Mesenteric fat pad (tissue), 1 donor: ENCODE results near the gene OBSL1. TPM values are rescaled to one million over a fixed set of nuclear protein-coding genes. Genes with fewer than 3 reads are reported as not detected.

ENCODE experiments used
- DNase-seq: peaks from one replicate; pipeline ENCODE4 v3.0.0-alpha.2; 2020; ENCODE audit warnings: low spot score
- total RNA-seq: library from RNA; stranded (reverse); fragmentation: NEBNext Ultra II Directional; extraction: Animal tissue kit (Norgen Biotek cat#: 25700); gene quantifications from one replicate; pipeline ENCODE4 v1.2.1, GENCODE V29; 2021
- donor health status: DM: yes; HTN: yes; CAD: no.

The OBSL1 gene
- total RNA-seq, 1 donor from 2014 or later = 61.5 TPM

- no peak for DNase-seq
Observed at GRCh38 chr2:219515874-219516629, 55.3 kb downstream of the OBSL1 start.

- DNase-seq = no peak
Observed at GRCh38 chr2:219514836-219515235, 56.5 kb downstream of the OBSL1 start.

- DNase-seq = no peak
Observed at GRCh38 chr2:219514196-219514761, 57.1 kb downstream of the OBSL1 start, which contains the start of gene ASIC4. ASIC4 (plus strand) TSS chr2:219514482; CDS start chr2:219514725, 243 bp downstream.

- DNase-seq = no peak
Observed at GRCh38 chr2:219513787-219514186, 57.6 kb downstream of the OBSL1 start.

- DNase-seq = no peak
Observed at GRCh38 chr2:219512524-219513216, 58.7 kb downstream of the OBSL1 start.

GRCh38 chr2:219511547-219512325 is 59.6 kb downstream of the OBSL1 start:
- DNase-seq = no peak

- DNase-seq = no peak
Observed at GRCh38 chr2:219510512-219511135, 60.7 kb downstream of the OBSL1 start.

- DNase-seq = no peak
Observed at GRCh38 chr2:219509780-219510511, 61.4 kb downstream of the OBSL1 start.

GRCh38 chr2:219508971-219509779 is 62.2 kb downstream of the OBSL1 start:
- no peak for DNase-seq

GRCh38 chr2:219508444-219508734 is 63.0 kb downstream of the OBSL1 start:
- no peak for DNase-seq

- no peak for DNase-seq
Observed at GRCh38 chr2:219507581-219508443, 63.5 kb downstream of the OBSL1 start.

- DNase-seq = no peak
Observed at GRCh38 chr2:219506802-219507526, 64.4 kb downstream of the OBSL1 start.

GRCh38 chr2:219506153-219506801 is 65.1 kb downstream of the OBSL1 start:
- no peak for DNase-seq

- no peak for DNase-seq
Observed at GRCh38 chr2:219505585-219505984, 65.8 kb downstream of the OBSL1 start.

- no peak for DNase-seq
Observed at GRCh38 chr2:219502618-219503017, 68.7 kb downstream of the OBSL1 start.

- DNase-seq = no peak
Observed at GRCh38 chr2:219501849-219502248, 69.5 kb downstream of the OBSL1 start.
